ENCODE data around the gene RPS6KA5.
"Not testable (repeated sequence)": the region's sequence is repeated elsewhere in the genome, so short reads cannot be mapped to it uniquely, and the experiment has no call there.

Gene RPS6KA5

GRCh38 chr14:91027561-91027960 is 32.9 kb downstream of the RPS6KA5 start:
- DNase-seq (ENCODE audit: low spot score) = no peak

- DNase-seq (ENCODE audit: low spot score) = not testable (repeated sequence)
Observed at GRCh38 chr14:91022622-91023028, 37.8 kb downstream of the RPS6KA5 start.

- DNase-seq (ENCODE audit: low spot score) = no peak
Observed at GRCh38 chr14:91021991-91022621, 38.3 kb downstream of the RPS6KA5 start.

- DNase-seq (ENCODE audit: low spot score) = no peak
Observed at GRCh38 chr14:91021115-91021514, 39.3 kb downstream of the RPS6KA5 start.

DNA sequence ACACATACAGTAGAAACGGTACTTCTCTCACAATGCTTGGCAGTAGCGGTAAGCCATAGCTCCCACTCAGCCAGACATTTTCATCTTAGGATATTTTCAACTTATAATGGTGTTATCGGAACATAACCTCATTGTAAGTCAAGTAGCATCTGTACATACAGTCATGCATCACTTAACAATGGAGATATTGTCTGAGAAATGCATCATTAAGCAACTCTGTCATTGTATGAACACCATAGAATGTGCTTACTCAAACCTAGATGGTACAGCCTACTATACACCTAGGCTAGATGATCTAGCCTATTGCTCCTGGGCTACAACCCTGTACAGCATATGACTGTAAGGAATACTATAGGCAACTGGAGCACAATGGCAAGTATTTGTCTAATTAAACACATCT is 40.8 kb downstream of the RPS6KA5 start:
- DNase-seq (ENCODE audit: low spot score) = no peak

DNA sequence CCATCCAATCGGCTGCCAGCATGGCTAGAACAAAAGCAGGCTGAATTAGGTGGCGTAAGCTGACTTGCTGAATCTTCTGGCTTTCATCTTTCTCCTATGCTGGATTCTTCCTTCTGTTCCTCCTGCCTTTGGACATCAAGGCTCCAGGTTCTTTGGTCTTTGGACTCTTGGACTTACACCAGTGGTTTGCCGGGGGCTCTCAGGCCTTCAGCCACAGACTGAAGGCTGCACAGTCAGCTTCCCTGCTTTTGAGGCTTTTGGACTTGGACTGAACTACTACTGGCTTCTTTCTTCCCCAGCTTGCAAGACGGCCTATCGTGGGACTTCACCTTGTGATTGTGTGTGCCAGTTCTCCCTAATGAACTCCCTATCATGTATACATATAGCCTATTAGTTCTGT is 42.0 kb downstream of the RPS6KA5 start:
- DNase-seq (ENCODE audit: low spot score) = no peak

DNA sequence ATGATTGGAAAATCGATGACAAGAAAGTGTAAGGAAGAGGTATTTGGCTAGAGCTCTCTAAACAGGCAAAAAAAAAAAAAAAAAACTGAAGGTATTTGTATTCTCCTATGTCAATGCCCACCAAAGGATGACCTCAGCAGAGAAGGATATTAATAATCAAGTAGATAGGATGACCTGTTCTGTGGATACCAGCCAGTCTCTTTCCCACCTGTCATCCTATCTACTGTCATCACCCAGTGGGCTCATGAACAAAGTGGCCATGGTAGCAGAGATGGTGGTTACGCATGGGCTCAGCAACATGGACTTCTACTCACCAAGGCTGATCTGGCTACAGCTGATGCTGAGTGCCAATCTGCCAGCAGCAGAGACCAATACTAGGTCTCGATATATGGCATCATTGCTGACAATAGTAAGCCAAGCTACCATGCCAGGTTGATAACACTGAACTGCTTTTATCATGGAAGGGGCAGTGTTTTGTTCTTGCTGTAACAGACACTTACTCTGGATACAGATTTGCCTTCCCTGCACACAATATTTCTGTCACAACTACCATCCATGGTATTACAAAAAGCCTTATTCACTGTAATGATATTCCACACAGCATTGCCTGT is 43.5 kb downstream of the RPS6KA5 start:
- no peak for DNase-seq (ENCODE audit: low spot score)

GRCh38 chr14:91015435-91015834 is 45.0 kb downstream of the RPS6KA5 start:
- DNase-seq (ENCODE audit: low spot score) = no peak

- DNase-seq (ENCODE audit: low spot score) = no peak
Observed at GRCh38 chr14:91012045-91012444, 48.4 kb downstream of the RPS6KA5 start.

DNA sequence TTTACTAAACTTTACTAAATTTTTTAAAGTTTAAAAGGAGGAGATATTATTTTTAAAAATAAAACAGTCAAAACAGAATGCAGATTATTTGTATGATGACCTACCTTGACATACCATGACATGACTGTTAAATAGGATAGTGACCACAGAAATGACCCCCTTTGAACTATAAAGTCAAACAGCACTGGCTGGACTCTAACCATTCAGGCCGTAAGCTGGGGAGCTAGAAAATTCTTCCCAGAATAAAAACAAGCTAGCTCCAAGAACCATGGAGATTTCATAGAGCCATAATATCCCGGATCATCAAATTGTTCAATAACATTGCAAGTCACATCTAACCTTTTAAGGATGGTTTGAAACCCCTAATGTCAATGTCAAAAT is 50.3 kb downstream of the RPS6KA5 start:
- no peak for DNase-seq (ENCODE audit: low spot score)

GRCh38 chr14:91009501-91010152 is 50.8 kb downstream of the RPS6KA5 start:
- no peak for DNase-seq (ENCODE audit: low spot score)

DNA sequence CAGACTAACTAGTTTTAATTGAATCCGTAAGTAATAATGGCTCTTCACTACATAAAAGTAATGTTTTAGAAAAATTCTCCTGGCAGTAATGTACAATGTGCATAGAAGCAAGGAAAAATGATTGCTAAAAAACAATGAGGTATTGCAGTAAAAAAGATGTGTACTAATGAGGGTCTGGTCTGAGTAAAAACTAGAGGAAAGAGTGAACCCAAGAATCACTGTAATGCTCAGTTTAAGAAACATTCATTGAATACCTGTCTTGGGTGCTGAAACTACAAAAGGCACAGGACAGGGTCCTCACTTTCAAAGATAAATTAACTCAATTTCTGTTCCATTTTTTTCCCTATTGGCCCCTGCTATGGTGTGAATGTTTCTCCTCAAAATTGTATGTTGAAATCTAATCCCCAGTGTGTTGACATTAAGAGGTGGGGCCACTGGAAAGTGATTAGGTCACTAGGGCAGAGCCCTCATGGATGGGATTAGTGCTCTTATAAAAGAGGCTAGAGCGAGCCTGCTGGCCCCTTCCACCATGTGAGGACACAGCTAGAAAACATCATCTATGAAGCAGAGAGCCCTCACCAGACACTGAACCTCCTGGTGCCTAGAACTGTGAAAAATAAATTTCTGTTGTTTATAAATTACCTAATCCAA is 51.6 kb downstream of the RPS6KA5 start:
- no peak for DNase-seq (ENCODE audit: low spot score)

- no peak for DNase-seq (ENCODE audit: low spot score)
Observed at GRCh38 chr14:91005716-91006115, 54.7 kb downstream of the RPS6KA5 start.

GRCh38 chr14:91004987-91005386 is 55.5 kb downstream of the RPS6KA5 start:
- DNase-seq (ENCODE audit: low spot score) = no peak

DNA sequence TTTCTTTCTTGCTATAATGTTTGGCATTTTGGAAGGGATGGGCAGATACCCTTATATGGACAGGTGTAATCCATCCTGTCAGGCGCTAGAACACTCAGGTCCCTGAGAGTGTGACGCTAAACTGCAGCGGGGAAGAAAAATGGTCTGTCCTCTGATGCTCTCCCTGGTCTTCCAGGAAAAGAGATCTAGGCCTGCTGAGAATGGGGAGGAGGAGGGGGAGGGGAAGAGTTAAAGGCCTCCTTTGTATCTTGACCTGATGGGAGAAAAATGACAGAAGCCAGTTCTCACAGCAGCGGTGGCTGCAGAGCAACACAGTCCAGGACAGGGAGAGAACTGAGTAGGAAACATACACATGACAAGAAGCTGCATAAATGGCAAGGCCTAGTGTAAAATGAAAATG is 61.1 kb downstream of the RPS6KA5 start:
- no peak for DNase-seq (ENCODE audit: low spot score)

DNA sequence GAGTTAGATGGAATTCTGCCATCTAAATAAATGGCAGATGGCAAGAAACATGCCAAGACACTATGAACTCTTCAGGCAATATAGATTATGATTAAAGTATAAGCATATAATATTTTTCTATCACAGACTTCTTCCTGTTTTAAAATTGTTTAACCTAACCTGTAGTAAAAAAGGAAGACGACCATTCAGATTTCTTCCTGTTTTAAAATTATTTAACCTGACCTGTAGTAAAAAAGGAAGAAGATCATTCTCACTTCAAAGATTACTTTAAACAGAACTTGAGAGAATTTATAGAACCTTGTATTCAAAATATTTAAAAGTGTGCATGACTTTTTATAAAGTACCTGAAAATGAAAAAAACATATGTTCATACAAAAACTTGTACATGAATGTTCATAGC is 63.5 kb downstream of the RPS6KA5 start:
- DNase-seq (ENCODE audit: low spot score) = no peak

DNA sequence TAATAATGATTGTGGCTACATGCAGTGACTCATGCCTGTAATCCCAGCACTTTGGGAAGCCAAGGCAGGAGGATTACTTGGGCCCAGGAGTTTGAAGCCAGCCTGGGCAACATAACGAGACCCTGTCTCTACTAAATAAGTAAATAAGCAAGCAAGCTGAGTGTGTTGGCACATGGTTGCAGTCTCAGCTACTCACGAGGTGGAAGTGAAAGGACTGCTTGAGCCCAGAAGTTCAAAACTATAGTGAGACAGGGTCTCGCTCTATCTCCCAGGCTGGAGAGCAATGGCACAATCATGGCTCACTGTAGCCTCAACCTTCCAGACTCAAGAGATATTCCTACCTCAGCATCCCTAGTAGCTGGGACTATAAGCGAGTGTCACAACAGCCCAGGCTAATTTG is 64.7 kb downstream of the RPS6KA5 start:
- DNase-seq (ENCODE audit: low spot score) = no peak

GRCh38 chr14:90993792-90994191 is 66.6 kb downstream of the RPS6KA5 start:
- DNase-seq (ENCODE audit: low spot score) = no peak

DNA sequence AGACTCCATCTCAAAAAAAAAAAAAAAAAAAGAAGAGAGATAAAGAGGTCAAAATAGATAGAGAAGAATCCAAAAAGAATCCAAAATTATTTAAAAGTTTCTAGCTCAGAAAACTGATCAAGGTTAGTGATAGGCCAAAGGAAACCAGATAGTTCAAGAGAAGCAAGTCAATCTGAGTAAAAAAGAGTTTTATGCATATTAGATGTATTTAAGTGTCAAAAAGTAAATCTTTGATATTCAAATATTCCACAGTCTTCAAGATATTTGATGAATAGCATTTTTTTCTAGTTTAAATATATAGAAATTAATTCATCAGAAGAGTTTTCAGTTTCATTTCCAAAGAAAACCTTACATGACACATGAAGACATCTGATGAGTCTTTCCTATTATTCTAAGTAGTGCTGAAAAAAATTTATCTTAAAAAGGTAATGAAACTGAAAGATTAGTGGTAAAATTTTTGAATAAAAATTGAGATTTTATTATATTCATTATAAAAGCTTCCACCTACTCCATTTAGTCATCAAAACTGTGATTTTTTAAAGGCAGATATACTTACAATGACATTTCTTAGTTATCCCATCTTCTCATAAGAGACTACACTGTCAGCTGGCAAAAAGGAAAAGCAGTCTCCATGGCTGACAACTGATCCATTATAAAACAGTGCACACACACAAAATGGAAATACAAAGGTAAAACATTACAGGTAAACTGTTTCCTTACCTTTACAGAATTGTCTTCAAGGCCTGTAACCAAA is 68.6 kb downstream of the RPS6KA5 start:
- no peak for DNase-seq (ENCODE audit: low spot score)

DNA sequence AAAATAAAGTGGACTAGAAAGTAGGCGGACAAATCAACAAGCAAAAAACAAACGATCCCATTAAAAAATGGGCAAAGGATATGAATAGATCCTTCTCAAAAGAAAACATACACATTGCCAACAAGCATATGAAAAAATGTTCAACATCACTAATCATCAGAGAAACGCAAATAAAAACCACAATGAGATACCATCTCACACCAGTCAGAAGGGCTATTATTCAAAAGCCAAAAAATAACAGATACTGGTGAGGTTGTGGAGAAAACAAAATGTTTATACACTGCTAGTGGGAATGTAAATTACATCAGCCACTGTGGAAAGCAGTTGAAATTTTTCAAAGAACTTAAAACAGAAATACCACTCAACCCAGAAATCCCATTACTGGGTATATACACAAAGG is 70.3 kb downstream of the RPS6KA5 start:
- DNase-seq (ENCODE audit: low spot score) = no peak

GRCh38 chr14:90987140-90987539 is 73.3 kb downstream of the RPS6KA5 start:
- DNase-seq (ENCODE audit: low spot score) = no peak

- no peak for DNase-seq (ENCODE audit: low spot score)
Observed at GRCh38 chr14:90986510-90986909, 73.9 kb downstream of the RPS6KA5 start.
